Suppressor macrophage treated with lipopolysaccharide for 1 hour (primary cell): ENCODE data around the gene HRC.
"Not testable (repeated sequence)": the region's sequence is repeated elsewhere in the genome, so short reads cannot be mapped to it uniquely, and the experiment has no call there.

ENCODE experiments used
- DNase-seq, 3 donors: peaks; one replicate each; pipeline ENCODE4 v3.0.0-alpha.2; 2020 to 2022

The HRC gene

GRCh38 chr19:49132974-49133609 is 22.1 kb downstream of the HRC start:
- DNase-seq, result no peak

- DNase-seq, result no peak
Measured at GRCh38 chr19:49130325-49130724, 24.9 kb downstream of the HRC start.

- DNase-seq, result no peak
Measured at GRCh38 chr19:49129238-49129583, 26.0 kb downstream of the HRC start.

- no peak for DNase-seq
Measured at GRCh38 chr19:49128545-49129237, 26.5 kb downstream of the HRC start.

- DNase-seq, result peak; percentile 96 to 98 (median 98)
Measured at GRCh38 chr19:49127674-49128544, 27.3 kb downstream of the HRC start.

GRCh38 chr19:49127225-49127624 is 28.0 kb downstream of the HRC start:
- not testable (repeated sequence) for DNase-seq

GRCh38 chr19:49126575-49126974 is 28.6 kb downstream of the HRC start:
- no peak for DNase-seq

GRCh38 chr19:49125025-49125731 is 30.0 kb downstream of the HRC start:
- DNase-seq, result no peak

- not testable (repeated sequence) for DNase-seq
Measured at GRCh38 chr19:49123285-49123684, 31.9 kb downstream of the HRC start.

- not testable (repeated sequence) for DNase-seq
Measured at GRCh38 chr19:49121841-49122240, 33.4 kb downstream of the HRC start.

- no peak for DNase-seq
Measured at GRCh38 chr19:49120868-49121267, 34.3 kb downstream of the HRC start.

GRCh38 chr19:49120325-49120683 is 34.9 kb downstream of the HRC start:
- no peak for DNase-seq

- peak; percentile 62 to 86 (median 70) for DNase-seq
Measured at GRCh38 chr19:49119411-49120324, 35.5 kb downstream of the HRC start, which contains the start of gene PPFIA3. Gene PPFIA3 (plus strand): TSS chr19:49119544. CDS start chr19:49127874, 8,330 bp downstream.

- DNase-seq, result peak; percentile 97 to 99 (median 98)
Measured at GRCh38 chr19:49118565-49119410, 36.4 kb downstream of the HRC start, which contains the start of gene C19orf73. Gene C19orf73 (minus strand): TSS chr19:49119143. CDS start chr19:49119022, 121 bp downstream.

GRCh38 chr19:49117677-49118564 is 37.3 kb downstream of the HRC start:
- no peak for DNase-seq

- peak; percentile 58 to 72 (median 68) for DNase-seq
Measured at GRCh38 chr19:49116544-49116943, 38.7 kb downstream of the HRC start.

GRCh38 chr19:49114630-49115363 is 40.4 kb downstream of the HRC start:
- DNase-seq, result peak; percentile 59 to 76 (median 64)

GRCh38 chr19:49113762-49114629 is 41.2 kb downstream of the HRC start, which contains the start of gene LIN7B:
Gene LIN7B (plus strand): TSS chr19:49114370. CDS start chr19:49114405, 35 bp downstream.
- peak; percentile 80 to 94 (median 87) for DNase-seq
